Forelimb muscle (tissue), 1 donor: ENCODE measurements around the gene ADK. TPM values are rescaled to one million over a fixed set of nuclear protein-coding genes. Genes with fewer than 3 reads are reported as not detected.
A peak's percentile ranks its signal among the peaks of the same experiment; 100 is the strongest.
"Not testable (repeated sequence)": the region's sequence is repeated elsewhere in the genome, so short reads cannot be mapped to it uniquely, and the experiment has no call there.

Experiments
- DNase-seq: peaks from one replicate; pipeline ENCODE4 v3.0.0-alpha.2; 2013; ENCODE audit warnings: low read depth
- polyA plus RNA-seq: library from polyadenylated mRNA; unstranded; fragments of 120-200 nt; gene quantifications from one replicate; pipeline ENCODE4 v1.2.1, GENCODE V29; 2013; ENCODE audit not compliant: insufficient read length

The ADK gene
- polyA plus RNA-seq, 1 donor, result 31.0 TPM

DNA sequence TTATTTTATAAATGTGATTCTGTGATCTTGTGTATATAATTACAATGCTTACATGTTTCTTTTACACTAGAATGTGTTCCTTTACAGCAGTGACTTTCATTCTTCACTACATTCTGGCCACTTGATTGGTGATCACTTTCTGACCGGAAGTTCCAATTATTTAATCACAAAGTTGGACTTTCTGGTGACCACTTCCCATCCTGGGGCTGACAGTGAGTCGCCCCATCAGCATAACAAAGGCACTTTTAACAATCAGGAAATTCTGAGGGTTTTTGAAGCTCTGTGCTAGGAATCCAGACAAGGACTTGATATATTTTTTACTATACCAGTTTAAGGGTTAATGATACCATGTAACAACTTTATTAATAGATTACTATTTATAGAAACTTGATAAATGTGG, 393.1 kb downstream of the ADK start:
- no peak for DNase-seq

DNA sequence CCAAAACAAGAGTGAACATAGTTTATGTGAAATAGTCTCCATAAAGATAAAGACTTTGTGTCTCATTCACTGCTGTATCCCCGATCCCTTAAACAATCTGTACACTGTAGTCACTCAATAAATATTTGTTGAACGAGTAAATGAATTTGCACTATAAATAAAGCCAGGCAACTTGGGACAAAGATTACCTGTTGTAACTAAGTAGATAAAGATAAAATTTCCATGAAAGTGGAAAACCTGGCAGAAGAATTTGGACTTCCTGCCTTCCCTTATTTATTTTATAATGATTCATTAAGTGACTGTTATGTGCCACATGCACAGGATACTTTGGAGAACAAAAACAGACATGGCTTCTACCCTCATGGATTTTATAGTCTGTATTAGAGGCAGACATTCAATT, 397.7 kb downstream of the ADK start:
- DNase-seq, result no peak

- no peak for DNase-seq
These were observed 405.2 kb downstream of the ADK start for GRCh38 chr10:74556072-74556705.

GRCh38 chr10:74557098-74557497, 406.1 kb downstream of the ADK start:
- no peak for DNase-seq

GRCh38 chr10:74558403-74558802, 407.4 kb downstream of the ADK start:
- DNase-seq, result no peak

DNA sequence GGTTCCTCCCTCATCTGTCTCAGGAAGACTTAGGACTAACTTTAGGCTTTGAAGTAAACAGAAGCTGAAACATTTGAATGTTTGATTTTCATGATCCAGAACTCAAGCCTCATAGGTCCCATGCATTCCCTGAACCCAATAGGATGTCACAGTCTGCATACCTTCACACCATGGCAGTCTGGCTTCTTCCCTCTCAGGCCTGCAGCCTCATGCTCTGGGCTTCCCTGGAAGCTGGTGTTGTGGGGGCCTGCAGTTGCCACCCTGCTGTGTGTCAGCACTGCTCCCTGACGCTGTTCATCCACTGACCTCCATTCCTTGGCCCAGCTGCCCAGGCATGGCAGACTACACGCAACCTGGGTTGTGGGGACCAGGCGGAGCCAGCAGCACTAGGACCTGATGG, 407.9 kb downstream of the ADK start:
- no peak for DNase-seq

GRCh38 chr10:74568896-74569295, 417.9 kb downstream of the ADK start:
- not testable (repeated sequence) for DNase-seq

DNA sequence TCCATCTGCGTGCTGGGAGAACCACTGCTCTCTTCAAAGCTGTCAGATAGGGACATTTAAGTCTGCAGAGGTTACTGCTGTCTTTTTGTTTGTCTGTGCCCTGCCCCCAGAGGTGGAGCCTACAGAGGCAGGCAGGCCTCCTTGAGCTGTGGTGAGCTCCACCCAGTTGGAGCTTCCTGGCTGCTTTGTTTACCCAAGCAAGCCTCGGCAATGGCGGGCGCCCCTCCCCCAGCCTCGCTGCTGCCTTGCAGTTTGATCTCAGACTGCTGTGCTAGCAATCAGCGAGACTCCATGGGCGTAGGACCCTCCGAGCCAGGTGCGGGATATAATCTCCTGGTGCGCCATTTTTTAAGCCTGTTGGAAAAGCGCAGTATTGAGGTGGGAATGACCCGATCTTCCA, 422.5 kb downstream of the ADK start:
- DNase-seq, result not testable (repeated sequence)

- no peak for DNase-seq
These were observed 424.2 kb downstream of the ADK start for GRCh38 chr10:74575191-74575720.

- DNase-seq, result no peak
These were observed 424.9 kb downstream of the ADK start for GRCh38 chr10:74575912-74576311.

DNA sequence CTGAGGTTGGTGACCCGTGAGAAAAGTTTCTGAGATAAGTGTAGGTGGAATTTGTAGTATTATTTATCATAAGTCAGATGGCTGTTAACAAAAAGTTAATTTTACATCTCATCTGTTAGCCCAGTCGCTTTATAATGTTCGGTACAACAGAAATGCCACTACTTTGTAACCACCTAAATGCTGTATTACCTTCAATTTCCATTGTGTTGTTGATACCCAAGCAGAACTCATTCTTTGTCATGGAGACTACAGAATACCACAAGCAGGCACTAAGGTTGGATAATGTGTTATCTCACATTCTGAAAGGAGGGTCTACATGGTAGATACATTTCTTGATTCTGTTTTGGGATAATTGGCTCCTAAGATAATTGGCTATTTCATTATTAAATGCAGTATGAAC, 425.6 kb downstream of the ADK start:
- no peak for DNase-seq

DNA sequence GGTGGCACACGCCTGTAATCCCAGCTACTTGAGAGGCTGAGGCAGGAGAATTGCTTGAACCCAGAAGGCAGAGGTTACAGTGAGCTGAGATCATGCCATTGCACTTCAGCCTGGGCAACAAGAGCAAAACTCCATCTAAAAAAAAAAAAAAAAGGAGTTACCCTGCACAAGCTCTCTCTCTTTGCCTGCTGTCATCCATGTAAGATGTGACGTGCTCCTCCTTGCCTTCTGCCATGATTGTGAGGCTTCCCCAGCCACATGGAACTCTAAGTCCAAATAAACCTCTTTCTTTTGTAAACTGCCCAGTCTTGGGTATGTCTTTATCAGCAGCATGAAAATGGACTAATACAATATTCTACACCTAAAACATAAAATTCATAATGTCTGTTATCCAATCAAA, 429.4 kb downstream of the ADK start:
- not testable (repeated sequence) for DNase-seq

GRCh38 chr10:74582566-74582965, 431.5 kb downstream of the ADK start:
- DNase-seq, result no peak

DNA sequence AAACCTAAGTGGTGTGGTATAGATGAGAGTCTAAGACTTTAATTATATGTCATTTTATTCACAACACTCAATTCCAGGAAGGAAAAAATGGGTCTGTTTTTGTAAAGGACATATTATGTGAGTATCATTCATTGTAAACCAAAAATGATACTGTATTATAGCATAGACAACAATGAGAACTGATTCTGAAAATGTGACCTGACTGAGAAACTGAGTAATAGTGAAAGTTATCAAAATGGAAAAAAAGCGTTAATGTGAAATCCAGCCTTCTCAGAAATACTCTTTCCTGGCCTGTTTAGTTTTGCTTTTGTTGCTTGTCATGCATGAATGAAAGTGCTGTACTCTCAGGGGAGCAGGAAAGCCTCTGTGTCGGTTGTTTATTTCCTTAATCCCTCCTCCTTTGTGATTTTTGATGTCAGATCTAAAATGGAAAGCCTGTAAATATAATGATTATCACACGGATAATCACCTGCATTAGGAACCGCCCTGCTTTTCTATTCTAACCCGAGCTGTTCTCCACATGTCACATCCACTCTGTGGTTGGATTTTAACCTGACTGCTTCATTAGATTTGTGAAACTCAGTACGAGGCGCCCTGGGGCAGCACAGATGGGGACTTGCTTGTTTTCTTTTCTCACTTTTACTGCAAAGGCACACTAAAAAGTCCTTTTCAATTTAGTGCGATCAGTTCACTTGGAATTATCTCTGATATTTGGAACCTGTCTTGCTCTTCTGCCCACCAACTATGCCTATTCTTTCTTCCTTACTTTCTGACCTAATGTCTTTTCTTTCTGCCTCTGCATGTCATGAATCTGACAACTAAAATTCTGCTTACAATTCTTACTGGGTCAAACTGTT, 434.4 kb downstream of the ADK start:
- no peak for DNase-seq

GRCh38 chr10:74586088-74586585, 435.1 kb downstream of the ADK start:
- no peak for DNase-seq

DNA sequence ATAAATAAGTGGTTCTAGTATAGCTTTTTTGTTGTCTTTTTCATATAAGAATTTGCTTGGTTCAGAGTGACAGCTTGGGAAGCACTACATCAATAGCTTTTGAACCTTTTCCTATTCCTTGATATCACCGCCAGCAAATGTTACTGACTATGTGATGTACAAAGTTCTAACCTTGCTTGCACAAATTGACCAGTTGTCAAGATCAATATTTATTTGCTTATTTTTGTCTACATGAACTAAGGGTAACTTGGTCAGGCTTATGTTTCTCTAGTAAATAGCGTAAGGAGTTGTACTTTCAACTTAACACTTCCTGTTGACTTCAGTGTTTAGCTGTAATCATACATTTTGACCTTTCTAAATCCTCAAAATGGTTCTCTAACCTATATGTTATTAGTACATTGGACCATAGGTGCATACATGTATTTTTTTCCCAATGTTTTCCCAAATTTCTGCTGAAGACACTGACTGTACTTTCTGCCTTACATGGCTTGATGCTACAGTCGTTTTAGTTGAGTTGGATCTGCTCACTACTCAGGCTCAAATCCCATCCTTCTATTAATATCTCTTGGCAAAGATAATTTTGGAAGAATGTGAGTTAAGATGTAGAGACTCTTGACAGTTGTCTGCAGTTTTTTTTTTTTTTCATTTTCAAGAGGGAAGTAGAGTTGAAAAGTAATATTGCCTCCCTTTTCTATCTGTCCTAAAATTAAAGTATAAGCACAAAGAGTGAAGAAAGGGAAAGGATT, 436.3 kb downstream of the ADK start:
- peak; percentile 53 for DNase-seq

DNA sequence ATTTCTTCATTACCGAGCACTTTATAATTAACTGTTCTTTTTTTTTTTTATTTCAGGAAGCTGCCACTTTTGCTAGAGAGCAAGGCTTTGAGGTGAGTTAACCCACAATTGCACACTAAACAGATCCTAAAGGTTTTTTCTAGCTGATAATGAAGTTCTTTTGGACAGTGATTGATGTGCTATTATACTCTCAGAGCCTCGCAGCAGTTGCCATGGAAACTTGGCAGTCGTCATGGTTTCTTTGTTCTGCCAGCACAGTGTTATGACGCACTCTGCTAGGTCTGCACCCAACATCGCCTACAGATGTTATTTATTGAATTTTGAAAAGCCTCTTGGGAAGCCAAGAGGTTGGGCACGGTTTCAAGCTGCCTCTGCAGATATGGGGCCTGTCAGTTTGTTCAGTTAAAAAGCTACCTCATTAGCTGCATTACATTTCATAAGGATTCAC, 438.2 kb downstream of the ADK start:
- DNase-seq, result peak; percentile 87

DNA sequence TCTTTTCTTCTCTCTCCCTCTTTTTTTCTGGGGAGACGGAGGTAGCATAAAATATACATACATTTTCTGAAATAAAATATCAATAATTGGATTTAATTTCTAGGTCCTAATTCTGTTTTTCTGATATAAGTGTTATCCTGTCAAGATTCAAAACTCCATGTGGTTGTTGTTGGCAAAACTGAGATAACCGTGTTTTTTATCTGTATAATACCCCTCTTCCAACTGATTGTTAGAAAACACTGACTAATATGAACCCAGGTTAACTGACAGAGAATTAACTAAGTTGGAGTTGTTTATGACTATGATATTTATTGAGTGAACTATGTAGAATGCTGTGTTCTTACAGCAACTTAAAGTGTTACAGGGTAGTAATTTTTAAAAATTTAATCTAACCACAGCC, 438.8 kb downstream of the ADK start:
- DNase-seq, result no peak

- no peak for DNase-seq
These were observed 442.4 kb downstream of the ADK start for GRCh38 chr10:74593470-74593869.

GRCh38 chr10:74596713-74597112, 445.7 kb downstream of the ADK start:
- DNase-seq, result no peak

DNA sequence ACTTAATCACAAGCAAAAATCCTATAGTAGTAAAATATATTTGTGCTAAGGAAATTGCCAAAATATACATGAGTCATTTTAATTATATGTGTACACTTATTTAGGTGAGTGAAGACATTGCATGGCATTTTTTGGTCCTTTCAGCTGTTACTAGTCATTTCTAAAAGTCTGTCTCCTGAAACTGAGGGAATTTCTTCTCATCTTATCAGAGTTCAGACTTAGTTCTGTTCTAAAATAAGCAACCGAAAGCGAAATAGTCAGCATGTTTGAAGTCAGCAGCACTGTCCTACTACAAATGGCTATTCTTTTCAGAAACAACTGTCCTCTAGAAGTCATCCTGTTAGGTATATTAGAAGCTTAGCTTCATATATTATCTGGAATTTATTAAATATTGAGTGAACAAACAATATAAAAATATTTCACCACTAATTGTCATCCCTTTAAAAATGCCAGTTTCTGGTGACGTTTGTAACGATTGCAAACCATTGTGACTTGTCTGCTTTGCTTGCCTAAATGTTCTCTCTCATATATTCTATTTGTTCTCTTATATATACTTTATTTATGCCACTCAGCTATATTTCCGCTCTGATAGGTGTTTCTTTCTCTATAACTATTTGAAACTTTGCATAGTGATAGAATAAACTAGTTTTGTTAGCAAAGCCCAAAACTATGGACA, 448.0 kb downstream of the ADK start:
- DNase-seq, result no peak
